Measurements from ENCODE around the gene FYN. TPM values are rescaled to one million over a fixed set of nuclear protein-coding genes. Genes with fewer than 3 reads are reported as not detected.

The FYN gene
- total and polyA plus RNA-seq, 9 of the 15 experiments (the other 6 are each of a cell fraction or from before 2014, with no cell fraction given) = 2.9 to 22.1 (median 11.4) TPM

DNA sequence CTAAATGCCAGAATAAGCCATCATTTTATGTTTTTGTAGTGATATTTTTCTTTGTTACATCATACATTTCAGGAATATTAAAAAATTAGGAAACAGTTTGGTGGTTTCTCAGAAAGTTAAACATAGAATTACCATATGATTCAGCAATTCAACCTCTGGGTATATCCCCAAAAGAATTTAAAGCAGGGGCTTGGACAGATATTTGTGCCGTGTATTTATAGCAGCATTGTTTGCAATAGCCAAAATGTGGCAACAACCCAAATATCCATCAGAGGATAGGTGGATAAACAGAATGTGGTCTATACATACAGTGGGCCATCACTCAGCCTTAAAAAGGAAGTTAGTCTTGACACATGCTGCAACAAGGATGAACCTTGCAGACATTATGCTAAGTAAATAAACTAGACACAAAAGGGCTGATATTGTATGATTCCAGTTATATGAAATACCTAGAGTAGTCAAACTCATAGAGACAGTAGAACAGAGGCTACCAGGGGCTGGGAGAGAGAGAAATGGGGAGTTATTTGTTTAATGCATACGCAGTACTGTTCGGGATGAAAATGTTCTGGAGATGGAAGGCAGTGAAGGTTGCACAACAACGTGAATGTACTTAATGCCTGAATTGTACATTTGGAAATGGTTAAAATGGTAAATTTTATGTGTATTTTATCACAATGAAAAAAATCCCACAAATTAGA, 248.7 kb downstream of the FYN start:
- Histone ChIP-seq H3K9ac (ENCODE audit: insufficient read depth in 1 of 2, low read depth in 2 of 2, low read length in 2 of 2) (no peak overlapping the region), H4K20me1 (replicated peaks; ENCODE audit: control insufficient read depth, insufficient read depth, low read length) (no peaks in the 10 kb centered on the region), H3K27me3 (ENCODE audit: control insufficient read depth in 2 of 2, insufficient read depth in 2 of 2, low read length in 2 of 2) (peaks cover 37 to 58% of the 10 kb centered on the region in 2 experiments), H3K4me1 (replicated peaks in 1 of 2; ENCODE audit: control insufficient read depth in 2 of 2, insufficient read depth in 2 of 2, low read length in 2 of 2) (no peaks in the 10 kb centered on the region), H3K27ac (ENCODE audit: extremely low read depth, low read depth, low read length) (no peak overlapping the region), H2AFZ (ENCODE audit: low read depth, low read length) (no peak overlapping the region), H3K9me1 (ENCODE audit: control insufficient read depth, insufficient read depth, low read length) (no peaks in the 10 kb centered on the region), H3K4me3 (no peak overlapping the region), H3K79me2 (ENCODE audit: control insufficient read depth, insufficient read depth, low read length) (no peaks in the 10 kb centered on the region), H3K4me2 (ENCODE audit: insufficient read depth, low read length) (no peak overlapping the region), H3K9me3 (replicated peaks; ENCODE audit: control insufficient read depth, insufficient read depth, low read depth, low read length) (no peaks in the 10 kb centered on the region), H3K36me3 (ENCODE audit: control insufficient read depth, insufficient read depth, low read length) (no peaks in the 10 kb centered on the region)
- no peak for DNase-seq (ENCODE audit: extremely low read depth in 1 of 4, low spot score in 3 of 4)
- in situ Hi-C loops (cut with MboI) = loop anchor here (25.0 kb wide), 1 partner anchor 362 kb away; a partner anchor contains a TSS
- CTCF ChIA-PET (ENCODE audit: low intra/inter-chr PET ratio) = no interaction called here
- POLR2A ChIA-PET = interaction anchor here (1.0 kb wide), 1 partner anchor 20 kb away, joined by 4 read pairs; no protein-coding TSS in a partner anchor
- BruUV-seq (replicated peaks) = no TSS peak
- 0 out of 4 replicates have a peak, but pooled peaks of 1 of the 2 experiments have one; percentile 4 for TF ChIP-seq FOXA3 (CRISPR knock-in tag; conservative IDR thresholded peaks at IDR 0.05 in 1 of 2, IDR thresholded peaks at IDR 0.05 in 1 of 2)
- TF ChIP-seq RBM14 (IDR thresholded peaks at IDR 0.05; ENCODE audit: borderline replicate concordance, insufficient read depth, low read depth, low read length) = no peak
- TF ChIP-seq CEBPB (tag; IDR thresholded peaks at IDR 0.05) = peak; percentile 42; the same call in 1 of the 2 replicates
- TF ChIP-seq, protein P1, sequence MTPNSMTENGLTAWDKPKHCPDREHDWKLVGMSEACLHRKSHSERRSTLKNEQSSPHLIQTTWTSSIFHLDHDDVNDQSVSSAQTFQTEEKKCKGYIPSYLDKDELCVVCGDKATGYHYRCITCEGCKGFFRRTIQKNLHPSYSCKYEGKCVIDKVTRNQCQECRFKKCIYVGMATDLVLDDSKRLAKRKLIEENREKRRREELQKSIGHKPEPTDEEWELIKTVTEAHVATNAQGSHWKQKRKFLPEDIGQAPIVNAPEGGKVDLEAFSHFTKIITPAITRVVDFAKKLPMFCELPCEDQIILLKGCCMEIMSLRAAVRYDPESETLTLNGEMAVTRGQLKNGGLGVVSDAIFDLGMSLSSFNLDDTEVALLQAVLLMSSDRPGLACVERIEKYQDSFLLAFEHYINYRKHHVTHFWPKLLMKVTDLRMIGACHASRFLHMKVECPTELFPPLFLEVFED (CRISPR knock-in tag; conservative IDR thresholded peaks at IDR 0.05) = no peak
- intact Hi-C loops (cut with micrococcal nuclease) = no loop called here
- 43% methylated on average over 4 of the region's 4 CpGs for WGBS (ENCODE audit: insufficient coverage, low coverage, missing lambda C conversion rate)
- ATAC-seq = no peak
- no peak for FAIRE-seq

Data from K562 (cell line).